Type B pancreatic cell (in vitro differentiated cells): ENCODE data around the gene IL16. TPM values are rescaled to one million over a fixed set of nuclear protein-coding genes. Genes with fewer than 3 reads are reported as not detected.
A peak's percentile ranks its signal among the peaks of the same experiment; 100 is the strongest.

Experiments used
- DNase-seq: peaks from one replicate; pipeline ENCODE4 v3.0.0; 2021; ENCODE audit warnings: mixed read lengths; ENCODE audit not compliant: unreplicated experiment; ENCODE audit errors: extremely low spot score
- H3K27ac Mint-ChIP-seq: 2 replicates; pipeline ENCODE4 v1.8.0; 2021; ENCODE audit warnings: mild to moderate bottlenecking, mixed read lengths
- H3K27me3 Mint-ChIP-seq: 2 replicates; pipeline ENCODE4 v1.8.0; 2021; ENCODE audit warnings: mixed read lengths
- H3K36me3 Mint-ChIP-seq: 2 replicates; pipeline ENCODE4 v1.8.0; 2021; ENCODE audit warnings: mixed read lengths
- H3K4me1 Mint-ChIP-seq: one replicate; pipeline ENCODE4 v1.8.0; 2021; ENCODE audit warnings: mixed read lengths; ENCODE audit not compliant: unreplicated experiment
- H3K4me3 Mint-ChIP-seq: 2 replicates; pipeline ENCODE4 v1.8.0; 2021; ENCODE audit warnings: mild to moderate bottlenecking, mixed read lengths
- H3K9me3 Mint-ChIP-seq: 2 replicates; pipeline ENCODE4 v1.8.0; 2021; ENCODE audit warnings: mixed read lengths
- total RNA-seq: library from RNA; stranded (reverse); gene quantifications from 2 replicates; pipeline ENCODE4 v1.2.1, GENCODE V29; 2021; ENCODE audit warnings: low replicate concordance
- TF ChIP-seq, protein P1 (sequence below): fragments of 200-600 bp; sonication (generic); conservative IDR thresholded peaks from 2 replicates; pipeline ENCODE4 v1.5.0; 2021; ENCODE audit warnings: antibody characterized with exemption, mild to moderate bottlenecking

Gene IL16
- total RNA-seq, 1 donor from 2014 or later: 0.14 TPM

DNA sequence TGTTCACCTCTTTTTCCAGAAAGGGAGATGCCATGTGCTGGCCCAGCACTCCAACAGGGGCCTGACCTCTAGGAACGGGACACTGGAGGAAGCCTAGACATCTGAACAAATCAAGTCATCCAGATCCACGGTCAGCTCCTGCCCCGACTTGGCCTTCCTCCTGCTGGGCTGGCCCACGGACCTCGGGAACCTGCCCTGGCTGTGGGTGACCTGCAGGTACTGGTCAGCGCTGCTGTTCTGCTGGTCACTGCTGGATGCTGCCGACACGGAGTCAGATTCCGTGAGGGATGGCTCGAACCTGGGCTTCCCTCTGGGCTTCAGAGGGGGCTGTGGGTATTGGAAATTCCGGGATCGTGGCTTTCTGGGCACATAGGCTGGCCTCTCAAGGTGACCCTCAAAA, 135.6 kb downstream of the IL16 start:
- TF ChIP-seq, protein P1, sequence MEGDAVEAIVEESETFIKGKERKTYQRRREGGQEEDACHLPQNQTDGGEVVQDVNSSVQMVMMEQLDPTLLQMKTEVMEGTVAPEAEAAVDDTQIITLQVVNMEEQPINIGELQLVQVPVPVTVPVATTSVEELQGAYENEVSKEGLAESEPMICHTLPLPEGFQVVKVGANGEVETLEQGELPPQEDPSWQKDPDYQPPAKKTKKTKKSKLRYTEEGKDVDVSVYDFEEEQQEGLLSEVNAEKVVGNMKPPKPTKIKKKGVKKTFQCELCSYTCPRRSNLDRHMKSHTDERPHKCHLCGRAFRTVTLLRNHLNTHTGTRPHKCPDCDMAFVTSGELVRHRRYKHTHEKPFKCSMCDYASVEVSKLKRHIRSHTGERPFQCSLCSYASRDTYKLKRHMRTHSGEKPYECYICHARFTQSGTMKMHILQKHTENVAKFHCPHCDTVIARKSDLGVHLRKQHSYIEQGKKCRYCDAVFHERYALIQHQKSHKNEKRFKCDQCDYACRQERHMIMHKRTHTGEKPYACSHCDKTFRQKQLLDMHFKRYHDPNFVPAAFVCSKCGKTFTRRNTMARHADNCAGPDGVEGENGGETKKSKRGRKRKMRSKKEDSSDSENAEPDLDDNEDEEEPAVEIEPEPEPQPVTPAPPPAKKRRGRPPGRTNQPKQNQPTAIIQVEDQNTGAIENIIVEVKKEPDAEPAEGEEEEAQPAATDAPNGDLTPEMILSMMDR: no peak
- H3K27me3 Mint-ChIP-seq: peaks cover 5% of the 10 kb centered on the region
- H3K36me3 Mint-ChIP-seq: no peaks in the 10 kb centered on the region
- DNase-seq: peak; percentile 42
- no peak overlapping the region for H3K27ac Mint-ChIP-seq
- H3K4me3 Mint-ChIP-seq: no peak overlapping the region
- H3K4me1 Mint-ChIP-seq: peaks cover 4% of the 10 kb centered on the region
- no peaks in the 10 kb centered on the region for H3K9me3 Mint-ChIP-seq

DNA sequence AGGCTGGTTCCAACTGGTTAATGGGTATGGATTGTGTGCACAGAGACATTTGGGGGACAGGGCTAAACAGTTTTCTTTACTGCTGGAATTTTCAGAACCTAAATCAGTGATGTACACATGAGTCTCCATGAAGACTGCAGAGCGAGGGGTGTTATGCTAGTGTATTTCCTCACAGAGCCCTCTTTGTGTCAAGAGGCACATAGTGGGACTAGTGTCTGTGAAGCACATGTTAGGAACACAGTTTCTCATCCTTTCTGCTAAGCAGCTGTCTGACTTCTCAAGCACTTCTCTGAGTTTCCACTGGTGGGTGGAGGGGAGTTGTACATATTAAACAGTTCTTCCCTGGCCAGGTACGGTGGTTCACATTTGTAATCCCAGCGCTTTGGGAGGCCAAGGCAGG, 136.7 kb downstream of the IL16 start:
- H3K4me3 Mint-ChIP-seq: no peak overlapping the region
- H3K4me1 Mint-ChIP-seq: peaks cover 4% of the 10 kb centered on the region
- H3K36me3 Mint-ChIP-seq: no peaks in the 10 kb centered on the region
- peaks cover 5% of the 10 kb centered on the region for H3K27me3 Mint-ChIP-seq
- H3K27ac Mint-ChIP-seq: no peak overlapping the region
- DNase-seq: no peak
- TF ChIP-seq, protein P1: no peak
- no peaks in the 10 kb centered on the region for H3K9me3 Mint-ChIP-seq

DNA sequence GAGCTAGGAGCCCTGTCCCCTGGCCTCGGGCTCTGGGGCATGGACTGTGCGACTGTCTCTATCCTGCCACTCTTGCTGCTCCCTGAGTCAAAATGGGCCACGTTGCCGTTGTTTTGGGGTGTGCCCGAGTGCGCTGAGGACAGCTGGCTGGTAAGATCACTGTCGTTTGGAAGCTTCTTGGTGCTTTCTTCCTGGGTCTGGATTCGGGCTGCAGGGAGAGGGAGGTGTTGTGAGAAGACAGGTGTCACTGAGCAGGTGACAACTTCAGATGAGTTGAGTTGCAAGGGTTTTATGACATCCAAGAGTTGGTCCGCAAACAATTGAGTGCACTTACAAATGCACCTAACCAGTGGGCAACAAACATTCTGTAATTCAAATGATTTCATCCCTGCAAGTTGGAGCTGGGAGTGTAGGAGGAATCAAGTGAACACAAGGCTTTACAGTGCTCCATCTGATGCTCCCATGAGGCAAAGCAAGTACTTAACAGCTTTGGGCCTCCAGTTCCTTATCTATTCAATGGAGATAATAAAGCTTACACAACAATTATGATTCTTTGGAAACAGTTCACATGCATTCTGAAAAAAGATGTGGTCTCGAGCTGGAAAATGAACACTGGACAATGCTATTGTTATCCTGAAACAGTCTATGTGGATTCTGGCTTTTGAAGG, 138.2 kb downstream of the IL16 start:
- no peaks in the 10 kb centered on the region for H3K9me3 Mint-ChIP-seq
- no peak for DNase-seq
- H3K36me3 Mint-ChIP-seq: no peaks in the 10 kb centered on the region
- H3K27me3 Mint-ChIP-seq: peaks cover 5% of the 10 kb centered on the region
- no peak overlapping the region for H3K4me3 Mint-ChIP-seq
- peaks cover 4% of the 10 kb centered on the region for H3K4me1 Mint-ChIP-seq
- H3K27ac Mint-ChIP-seq: no peak overlapping the region
- TF ChIP-seq, protein P1: no peak

DNA sequence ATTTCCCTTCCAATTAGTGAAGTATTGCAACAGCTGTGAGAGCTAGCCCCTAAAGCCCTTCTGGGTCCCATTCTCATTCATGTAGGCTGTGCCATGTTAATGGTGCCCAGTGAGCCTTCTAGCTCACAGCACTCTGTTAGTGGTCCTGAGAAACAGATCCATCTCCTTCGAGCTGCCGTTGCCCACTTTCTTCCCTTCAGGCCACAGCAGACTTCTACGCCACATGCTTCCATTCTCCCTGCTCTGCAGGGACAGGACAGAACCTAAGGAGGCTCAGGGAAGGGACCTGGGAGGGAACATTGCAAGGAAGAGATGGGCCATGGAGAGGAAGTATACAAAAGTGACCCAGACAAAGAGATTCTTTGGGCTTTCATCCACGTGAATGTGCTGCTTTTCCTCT, 139.0 kb downstream of the IL16 start:
- H3K36me3 Mint-ChIP-seq: no peaks in the 10 kb centered on the region
- no peak overlapping the region for H3K27ac Mint-ChIP-seq
- no peaks in the 10 kb centered on the region for H3K9me3 Mint-ChIP-seq
- TF ChIP-seq, protein P1: no peak
- peaks cover 4% of the 10 kb centered on the region for H3K4me1 Mint-ChIP-seq
- no peak overlapping the region for H3K4me3 Mint-ChIP-seq
- DNase-seq: no peak
- H3K27me3 Mint-ChIP-seq: peaks cover 4% of the 10 kb centered on the region

DNA sequence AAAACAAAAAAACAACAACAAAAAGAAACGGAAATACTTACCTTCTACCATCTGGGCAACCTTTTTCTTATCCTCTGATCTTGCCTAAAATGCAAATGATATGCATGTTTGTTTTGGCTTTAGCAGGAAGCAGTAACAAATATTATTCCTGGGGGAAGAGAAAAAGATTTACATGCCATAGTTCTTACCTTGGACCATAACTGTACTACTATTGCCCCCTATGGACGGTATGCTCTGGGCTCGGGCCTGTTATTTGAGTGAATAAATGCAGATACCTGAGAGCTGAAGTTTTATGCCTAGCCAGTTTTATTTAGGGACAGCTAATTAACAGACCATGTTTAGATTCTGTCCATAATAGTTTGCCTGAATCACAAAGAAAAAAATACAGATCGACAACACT, 139.9 kb downstream of the IL16 start:
- H3K4me1 Mint-ChIP-seq: no peaks in the 10 kb centered on the region

More for the DNA sequence above, 139.9 kb downstream of the IL16 start:
- H3K9me3 Mint-ChIP-seq: no peaks in the 10 kb centered on the region
- DNase-seq: no peak
- no peaks in the 10 kb centered on the region for H3K27me3 Mint-ChIP-seq
- no peaks in the 10 kb centered on the region for H3K36me3 Mint-ChIP-seq
- TF ChIP-seq, protein P1: peak; percentile 43
- H3K27ac Mint-ChIP-seq: no peak overlapping the region
- no peak overlapping the region for H3K4me3 Mint-ChIP-seq
